NCI-H526 treated with DMSO at 0.1 percent for 48 hours (cell line): ENCODE results near the gene NOL3.
"Not testable (repeated sequence)": the region's sequence is repeated elsewhere in the genome, so short reads cannot be mapped to it uniquely, and the experiment has no call there.

ENCODE experiments used
- DNase-seq: peaks from one replicate; lab custom pipeline; 2025; lab: John Stamatoyannopoulos, UW

The NOL3 gene

DNA sequence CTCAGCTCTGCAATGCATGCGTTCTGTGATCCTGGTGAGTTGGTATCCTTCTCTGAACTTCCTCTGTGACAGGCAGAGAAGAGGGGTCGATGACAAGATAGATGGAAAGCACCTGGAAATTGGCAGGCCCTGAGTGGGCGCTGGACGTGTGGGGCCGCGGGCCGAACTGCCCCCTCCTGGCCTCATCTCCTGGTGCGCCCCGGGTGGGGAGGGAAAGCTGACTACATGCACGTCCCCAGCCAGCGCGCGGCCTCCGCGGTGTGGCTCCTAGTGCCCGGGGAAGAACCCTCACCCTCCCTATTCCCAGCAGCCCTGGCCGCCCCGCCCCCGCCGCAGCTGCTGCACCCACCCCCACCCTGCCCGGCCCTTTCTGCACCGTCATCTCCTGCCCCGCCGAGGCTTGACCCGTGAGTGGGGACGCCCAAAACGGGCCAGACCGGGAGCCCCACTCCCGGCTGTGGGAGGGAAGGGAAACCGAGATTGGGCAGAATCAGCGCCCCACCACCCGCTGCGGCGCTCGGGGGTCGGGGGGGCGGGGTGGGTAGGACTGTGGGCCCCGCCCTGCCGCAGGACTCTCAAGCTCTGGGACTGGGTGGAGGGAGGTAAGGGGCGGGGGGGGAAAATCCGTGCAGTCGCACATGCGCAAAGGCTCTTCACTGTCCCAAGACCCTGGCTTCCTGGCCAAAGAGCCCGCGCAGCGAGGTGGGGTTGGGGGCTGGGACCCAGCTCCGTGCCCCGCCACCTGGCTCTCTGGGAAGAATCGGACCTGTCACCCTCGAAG, at the start of gene NOL3:
Gene NOL3, plus strand, starts transcription at position 371 of the 781 bp plus-strand sequence.
- DNase-seq: peak; percentile 56

DNA sequence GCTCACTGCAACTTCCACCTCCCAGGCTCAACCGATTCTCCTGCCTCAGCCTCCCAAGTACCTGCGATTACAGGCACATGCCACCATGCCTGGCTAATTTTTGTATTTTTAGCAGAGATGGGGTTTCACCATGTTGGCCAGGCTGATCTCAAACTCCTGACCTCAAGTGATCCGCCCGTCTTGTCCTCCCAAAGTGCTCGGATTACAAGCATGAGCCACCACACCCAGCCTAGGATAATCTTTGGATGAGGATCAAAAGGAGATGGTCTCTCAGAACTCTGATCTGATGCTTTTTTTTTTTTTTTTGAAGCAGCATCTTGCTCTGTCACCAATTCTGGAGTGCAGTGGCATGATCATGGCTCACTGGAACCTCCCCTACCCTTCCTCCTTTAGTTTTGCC, 47.5 kb upstream of the NOL3 start:
- not testable (repeated sequence) for DNase-seq

DNA sequence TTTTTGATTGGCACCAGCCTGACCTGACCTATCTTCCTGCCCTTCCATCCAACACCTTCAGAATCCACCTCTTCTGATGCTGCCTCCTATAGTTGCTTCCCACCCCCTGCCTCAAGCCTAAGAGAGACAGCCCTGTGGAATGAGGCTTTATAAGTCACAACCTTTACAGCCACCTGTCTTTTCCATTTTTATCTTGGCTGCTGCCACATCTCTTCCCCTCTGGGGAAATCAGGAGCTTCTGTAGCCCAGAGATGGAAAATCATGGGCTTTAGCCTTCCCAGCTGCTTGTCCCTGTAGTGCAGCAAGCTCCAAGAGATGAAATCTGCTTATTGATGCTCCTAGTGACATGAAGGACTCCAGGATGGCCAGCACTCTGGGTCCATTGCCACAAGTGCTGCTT, 41.9 kb upstream of the NOL3 start:
- DNase-seq: no peak

DNA sequence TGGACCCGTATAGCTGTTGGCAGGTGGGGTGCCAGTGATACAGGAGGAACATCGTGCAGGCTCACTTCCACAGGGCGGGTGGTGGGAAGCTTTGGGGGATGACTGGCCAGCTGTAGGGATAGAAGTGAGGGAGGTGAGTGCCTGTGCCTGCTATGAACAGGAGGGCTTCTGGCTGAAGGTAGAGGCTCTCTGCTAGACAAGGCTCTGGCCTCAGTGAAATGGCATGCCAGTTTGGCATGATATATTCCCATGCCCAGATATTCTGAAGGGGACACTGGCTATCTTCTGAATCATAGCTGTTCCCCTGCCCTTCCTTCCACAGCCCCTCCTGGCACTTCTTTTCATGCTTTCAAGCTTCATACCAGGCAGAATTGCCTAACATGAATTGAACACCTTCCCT, 41.5 kb upstream of the NOL3 start:
- DNase-seq: no peak

DNA sequence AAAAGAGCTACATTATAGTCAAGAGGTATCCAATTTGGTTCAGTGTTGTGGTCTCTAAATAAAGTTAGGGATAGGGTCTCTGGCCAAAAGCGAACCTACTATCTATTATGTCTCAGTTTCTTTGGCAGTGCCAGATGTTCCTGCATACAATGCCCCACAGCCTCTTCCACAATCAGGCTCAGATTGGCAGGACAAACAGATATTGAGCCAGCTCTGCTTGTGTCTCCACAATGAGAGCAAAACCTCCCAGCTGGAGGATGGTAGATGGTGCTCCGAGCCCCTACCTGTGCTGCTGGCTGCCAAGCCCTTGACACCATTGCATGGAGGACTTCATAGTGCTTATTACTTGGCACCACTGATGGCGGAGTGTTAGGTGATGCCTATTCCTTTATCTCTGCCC, 40.9 kb upstream of the NOL3 start:
- no peak for DNase-seq

DNA sequence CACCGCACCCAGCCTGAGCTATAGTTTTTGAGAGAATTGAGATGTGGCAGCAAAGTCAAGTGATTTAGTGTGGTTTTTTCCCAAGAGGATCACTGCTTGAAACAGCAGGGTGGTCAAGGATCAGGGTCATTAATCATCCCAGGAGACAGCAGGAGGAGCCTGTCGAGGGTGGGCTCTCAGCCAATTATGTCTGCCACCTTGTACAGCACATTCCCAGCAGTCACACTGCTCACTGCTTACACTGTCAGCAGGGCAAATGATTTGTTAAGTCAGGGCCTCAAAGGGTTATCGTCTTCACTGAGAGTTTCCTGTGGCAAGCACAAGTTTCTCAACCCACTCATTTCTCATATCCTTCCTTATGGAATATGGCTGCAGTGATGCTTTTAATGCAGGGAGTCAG, 32.7 kb upstream of the NOL3 start:
- no peak for DNase-seq

DNA sequence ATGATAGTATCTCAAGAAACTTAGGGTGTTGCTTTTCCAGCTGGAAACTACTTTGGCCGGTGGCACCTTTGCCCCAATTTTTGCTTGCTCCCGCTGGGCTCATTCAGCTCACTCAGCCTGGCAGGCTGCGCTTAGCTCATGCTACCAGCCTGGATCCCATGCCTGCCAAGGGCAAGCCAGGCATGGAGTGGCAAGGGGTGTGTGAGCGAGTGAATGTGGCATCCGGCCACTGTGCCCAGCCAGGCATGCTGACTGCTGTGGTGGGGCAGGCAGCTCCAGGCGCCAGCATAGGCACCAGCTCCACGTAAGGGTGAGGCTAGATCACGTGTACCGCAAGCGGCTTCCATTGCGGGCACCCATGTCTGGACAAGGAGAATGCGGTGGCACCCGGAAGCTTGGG, 28.9 kb upstream of the NOL3 start:
- no peak for DNase-seq

DNA sequence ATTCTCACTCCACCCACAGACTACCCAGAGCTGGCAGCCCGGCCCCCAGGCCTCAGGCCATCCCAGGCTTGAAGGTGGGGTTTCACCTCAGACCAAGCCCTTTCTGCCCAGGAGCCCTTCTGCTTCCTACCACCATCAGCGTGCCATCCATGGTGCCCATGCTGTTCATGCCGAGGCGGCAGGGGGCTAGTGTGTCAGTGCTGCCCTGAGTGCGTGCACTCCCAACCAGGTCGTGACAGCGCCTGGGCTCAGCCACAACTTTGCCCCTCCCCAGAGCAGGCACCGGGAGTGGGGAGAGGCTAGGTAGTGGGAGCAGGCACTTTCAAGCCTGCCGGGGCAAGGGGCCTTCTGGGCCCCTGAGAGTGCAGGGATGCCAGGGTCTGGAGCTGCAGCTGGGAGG, 28.0 kb upstream of the NOL3 start:
- DNase-seq: no peak

DNA sequence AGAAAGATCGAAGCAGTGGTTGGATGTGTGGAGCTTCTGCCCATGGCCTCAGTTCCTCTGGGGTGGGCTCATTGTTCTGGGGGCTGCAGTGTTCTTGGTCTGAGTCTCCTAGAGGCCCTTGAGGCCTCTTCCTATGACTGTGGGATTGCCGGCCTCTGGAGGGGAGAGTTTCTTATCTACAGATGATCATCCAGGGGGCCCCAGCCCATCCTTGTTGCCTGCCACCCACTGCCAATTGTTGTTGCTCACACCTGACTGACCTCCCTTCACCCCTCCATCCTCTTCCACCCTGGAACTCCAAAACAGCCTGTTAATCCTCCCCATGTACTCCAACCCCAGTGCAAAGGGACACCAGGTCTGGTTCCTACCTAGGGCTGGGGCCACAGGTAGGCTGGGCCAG, 25.4 kb upstream of the NOL3 start:
- DNase-seq: no peak

DNA sequence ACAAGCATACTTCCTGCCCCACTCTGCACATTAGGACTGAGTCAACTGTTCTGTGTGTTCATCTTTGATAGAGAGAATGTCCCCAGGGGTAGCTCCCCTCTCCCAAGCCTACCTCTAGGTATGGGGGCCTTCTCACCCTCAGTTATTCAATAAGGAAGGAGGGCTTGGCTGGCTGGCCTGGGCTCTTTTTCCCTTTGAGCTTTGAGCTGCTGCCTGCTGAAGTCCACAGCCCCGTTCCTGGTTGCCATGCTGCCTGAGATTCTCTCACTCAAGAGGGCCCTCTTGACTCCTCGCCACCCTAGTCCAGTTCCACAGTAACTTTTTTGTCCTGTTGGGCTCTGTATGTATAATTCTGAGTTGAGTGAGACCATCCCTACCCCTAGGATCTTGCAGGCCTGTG, 24.6 kb upstream of the NOL3 start:
- no peak for DNase-seq

DNA sequence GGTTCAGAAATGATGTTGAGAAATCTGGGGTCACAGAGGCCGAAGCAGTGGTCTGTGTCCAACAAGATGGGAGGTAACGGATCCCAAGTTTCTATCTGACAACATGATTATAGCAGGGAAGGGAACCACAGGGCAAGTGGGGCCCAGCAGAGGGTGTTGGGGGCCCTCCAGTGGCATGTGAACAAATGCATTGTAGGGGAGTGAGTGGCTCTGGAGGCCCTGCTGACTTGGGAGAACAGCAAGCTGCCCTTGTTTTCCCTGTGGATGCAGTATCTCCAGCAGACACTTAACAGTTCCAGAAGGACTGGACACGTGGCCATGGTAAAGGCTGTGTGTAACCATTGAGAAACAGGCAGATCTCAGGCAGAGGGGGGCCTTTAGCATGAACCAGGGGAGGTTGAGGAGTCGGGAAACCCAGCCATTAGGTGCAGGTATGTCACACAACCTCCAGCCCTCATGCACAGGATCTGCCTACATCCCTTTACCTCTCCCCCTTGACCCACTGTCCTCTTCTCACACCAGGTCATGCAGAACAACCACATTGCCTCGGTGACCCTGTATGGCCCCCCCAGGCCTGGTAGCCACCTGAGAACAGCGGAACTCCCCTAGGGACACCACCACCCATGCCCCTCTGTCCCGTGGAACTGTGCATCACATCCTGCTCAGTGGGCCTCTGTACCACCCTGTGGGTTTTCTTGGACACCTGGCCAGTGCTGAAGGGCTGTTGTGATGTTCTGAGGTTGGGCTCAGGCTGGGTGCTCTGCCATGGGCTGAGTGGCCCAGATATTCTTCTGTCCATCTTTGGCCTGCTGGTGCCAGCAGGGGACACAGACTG, 23.6 kb upstream of the NOL3 start:
- no peak for DNase-seq

DNA sequence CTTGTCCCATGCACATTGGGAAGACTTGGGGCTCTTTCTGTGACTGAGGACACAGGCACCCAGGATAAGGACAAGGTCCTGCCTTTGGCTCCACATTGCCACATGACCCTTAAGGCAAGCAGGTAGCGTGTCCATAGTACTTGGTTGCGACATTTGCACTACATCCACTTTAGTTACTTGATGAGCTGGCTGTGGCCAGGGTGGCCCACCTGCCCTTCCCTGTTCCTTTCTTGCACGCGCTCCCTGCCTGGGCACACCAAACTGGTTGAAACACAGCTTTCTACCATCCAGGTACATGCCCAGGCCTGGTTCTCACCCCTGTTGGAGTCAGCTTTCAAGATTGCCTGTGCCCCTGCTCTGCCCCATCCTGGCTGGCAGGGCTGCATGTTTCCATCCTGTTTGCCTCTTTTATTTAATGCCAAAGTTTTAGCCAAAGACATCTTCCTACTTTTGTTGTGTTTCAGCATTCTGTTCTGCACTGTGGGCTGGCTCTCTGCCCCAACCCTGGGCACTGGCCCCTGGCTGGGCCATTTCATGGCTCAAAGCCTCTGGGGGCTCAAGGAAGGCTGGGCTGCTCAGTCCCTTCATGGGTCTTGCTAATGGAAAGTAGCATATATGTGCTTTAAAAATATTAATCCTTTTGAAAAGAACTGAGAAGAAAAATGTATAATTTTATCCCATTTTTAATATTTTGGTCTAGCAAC, 22.7 kb upstream of the NOL3 start:
- DNase-seq: no peak

DNA sequence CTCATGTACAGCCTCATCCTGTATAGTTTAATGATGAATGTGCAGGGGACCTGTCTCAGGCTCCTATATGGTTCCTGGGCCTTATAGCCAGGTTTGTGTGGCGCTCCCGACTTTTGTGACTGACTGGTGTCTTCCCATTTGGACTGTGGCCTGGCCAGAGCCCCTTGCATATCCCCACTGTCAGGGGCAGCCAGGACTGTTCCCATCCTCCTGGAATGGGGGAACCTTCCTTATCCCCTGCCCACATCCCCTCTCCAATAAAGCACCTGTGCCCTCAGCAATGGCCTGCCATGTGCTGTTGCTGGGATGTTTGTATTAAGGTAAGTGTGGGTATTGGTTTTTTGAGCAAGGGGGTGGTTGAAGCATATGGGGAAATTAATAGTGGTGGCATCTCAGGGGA, 22.1 kb upstream of the NOL3 start:
- DNase-seq: no peak

DNA sequence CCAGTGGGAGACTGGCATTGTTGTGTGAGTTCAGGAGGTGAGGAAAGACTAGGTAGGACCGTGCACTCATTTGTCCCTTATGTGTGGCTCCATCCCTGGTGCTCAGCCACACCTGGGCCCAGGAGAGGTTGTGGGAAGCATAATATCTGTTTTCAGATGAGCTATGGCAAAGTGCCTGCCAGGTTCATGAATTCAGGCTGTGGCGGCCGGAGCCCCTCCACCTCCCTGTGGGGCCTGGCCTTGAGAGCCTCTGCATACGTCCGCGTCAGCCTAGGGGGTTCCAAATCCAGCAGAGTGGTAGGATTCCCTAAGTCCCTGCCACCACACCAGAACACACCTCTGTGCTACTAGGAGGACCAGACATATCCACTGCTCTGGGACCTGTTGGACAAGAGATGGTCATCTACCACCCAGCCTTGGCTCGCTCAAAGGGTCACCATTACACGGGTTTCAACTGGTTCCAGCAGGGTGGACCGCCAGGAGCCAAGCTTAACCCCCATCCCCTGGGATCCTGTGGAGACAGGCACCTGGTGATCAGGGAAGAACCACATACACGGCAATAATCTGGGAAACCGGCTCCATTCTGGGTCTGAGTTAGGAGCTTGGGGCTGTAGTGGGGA, 21.6 kb upstream of the NOL3 start:
- DNase-seq: no peak

DNA sequence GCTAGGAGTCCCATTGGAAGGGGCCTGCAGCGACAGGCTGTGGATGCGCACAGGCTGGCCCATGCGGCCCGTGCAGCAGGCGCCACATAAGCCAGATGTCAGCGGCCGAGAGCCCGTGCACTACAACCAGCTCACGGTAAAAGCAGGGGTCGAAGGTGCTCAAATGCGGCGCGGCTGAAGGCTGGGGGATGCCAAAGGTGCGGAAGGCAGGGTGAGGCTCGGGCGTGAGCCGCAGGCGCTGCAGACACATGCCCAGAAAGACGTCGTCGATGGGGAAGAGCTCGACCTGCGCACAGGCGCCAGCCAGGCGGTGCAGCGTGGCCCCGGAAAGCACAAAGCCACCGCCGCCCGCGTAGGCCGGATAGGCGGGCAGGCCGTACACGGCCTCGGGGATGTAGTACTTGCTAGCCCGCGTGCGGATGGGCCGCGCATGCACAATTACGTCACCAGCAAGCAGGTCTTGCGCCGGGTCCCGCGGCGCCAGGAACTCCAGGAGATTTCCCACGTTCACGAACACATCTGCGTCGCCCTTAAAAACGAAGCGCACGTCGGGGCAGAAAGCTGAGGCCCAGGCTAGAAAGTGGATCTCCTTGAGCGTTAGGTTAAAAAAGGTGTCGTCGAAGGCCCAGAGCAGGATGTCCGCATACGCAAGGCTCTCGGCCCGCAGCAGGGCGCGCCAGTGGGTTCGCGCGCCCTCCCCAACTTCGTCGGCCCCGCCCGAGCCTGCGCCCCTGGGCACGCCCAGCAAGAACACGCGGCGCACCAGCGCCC, 20.9 kb upstream of the NOL3 start:
- DNase-seq: no peak

DNA sequence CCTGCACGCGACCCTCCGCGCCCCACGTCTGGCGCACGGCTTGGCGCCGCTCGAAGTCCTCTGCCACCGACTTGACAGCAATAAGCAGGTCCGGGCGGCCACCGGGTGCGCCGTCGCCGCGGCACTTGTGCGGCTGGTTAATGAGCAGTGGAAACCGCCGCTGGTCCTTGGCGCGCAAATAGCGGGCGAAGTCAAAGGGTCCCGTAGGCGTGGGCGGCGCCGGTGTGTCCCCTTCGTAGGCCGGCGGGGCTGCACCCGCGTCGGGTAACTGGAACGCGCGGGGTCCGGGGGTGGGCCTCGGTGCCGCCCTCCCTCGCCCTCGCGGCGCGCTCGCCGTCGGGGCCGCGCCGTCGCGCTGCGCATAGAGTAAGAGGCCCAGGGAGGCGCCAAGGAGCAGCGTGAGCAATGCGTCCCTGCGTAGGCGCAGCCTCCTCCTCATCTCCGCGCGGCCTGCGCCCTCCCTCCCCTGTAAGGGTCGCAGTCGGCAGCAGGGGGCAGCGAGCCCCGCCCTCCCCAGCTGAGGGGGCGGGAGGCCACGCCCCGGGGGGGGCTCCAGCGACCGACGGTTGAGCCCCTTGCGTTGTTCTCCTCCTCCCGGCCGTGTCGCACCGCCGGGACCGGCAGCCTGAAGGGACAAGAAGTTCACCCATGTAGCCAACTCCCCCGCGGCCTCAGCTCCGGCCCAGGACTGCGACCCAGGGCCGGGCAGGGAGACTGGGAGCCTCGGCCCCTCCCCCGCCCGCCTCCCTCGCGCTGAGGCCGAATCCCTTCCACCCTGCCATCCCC, 20.1 kb upstream of the NOL3 start:
- DNase-seq: no peak

DNA sequence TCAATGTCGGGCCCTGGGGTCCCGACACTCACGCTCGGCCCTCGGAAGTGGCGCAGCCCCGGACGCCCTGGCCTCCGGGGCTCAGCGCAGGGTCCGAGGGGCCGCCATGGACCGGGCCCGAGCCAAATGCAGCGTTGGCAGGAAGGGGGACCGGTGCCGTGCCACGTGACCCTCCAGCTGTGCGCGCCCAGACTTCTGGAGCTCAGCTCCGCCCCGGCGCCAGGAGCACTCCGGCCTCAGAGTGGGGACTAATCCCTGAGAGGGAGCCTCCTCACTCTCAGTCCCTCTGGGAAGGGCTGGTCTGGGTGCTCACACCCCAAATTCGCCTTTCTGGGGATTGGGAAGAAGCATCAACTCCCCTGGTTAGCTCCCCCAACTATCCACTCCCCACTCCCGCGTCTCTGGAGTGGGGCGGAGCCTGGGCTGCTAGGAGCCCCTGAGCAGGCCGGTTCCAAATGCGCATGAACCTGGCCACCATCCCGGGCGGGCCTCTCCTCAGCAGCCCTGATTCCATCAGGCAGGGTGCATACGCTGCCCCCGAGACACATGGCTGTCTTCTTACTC, 19.4 kb upstream of the NOL3 start, which contains the start of gene B3GNT9:
Gene B3GNT9, minus strand, starts transcription at position 166 of the 564 bp plus-strand sequence. CDS start 513 bp downstream, outside the sequence.
- no peak for DNase-seq

DNA sequence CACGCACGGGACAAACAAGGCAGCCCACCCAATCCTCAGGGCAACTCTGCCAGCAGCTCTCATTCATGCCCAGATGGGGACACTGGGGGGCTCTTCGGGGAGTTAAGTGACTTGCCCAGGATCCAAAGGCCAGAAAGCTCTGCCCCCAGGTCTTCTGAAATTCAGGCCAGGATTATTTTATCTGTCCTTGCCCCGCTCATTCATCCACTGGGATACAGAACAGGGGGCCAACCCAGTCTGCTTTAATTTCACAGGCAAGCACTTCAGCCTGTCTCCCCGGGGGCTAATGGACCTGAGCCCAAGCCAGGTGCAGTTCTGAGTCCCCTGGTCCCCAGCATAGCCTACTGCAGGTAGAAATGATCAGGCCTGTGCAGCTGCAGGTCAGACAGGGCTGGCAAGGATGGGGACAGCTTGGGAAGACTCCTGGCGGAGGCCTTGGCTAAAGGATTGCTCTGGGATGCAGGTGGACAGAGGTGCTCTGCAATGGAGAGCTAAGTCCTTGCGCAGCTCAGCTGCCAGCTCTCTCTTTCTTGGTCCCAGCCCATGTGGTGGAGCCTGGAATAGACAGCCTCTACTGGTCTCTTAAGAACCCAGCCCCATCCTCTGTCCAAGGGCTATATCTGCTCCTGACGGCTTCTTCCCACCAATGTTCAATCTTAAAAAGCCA, 18.8 kb upstream of the NOL3 start:
- no peak for DNase-seq

DNA sequence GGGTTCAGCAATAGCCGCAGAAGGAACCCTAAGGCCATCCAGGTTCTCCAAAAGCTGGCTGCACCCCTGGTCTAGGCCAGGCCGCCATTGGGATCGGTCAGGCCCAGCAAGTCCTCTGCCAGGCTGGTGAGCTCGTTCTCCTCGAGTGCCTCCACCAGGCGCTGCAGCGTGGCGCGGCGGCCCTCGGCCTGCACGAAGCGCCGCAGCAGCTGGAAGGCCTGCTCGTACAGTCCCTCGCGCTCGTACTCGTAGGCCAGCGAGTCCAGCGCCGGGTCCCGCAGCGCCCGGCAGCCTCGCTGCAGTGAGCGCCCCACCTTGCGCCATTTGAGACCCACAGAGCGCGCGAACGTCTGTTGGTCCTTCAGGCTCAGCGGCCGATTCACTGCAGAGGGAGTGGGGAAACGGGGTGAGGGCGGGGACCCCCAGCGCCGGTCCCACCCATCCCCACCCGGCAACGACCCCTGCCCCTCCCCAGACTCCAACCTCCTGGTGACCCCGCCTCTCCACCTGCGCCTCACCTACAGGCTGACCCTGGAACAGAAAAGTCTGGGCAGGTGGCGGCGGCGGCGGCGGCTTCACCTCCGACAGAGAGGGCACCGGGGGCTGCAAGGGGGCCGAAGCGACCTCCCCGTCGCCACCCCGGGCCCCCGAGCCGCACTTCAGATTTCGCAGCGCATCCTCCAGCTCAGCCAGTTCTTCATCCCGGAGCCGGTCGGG, 15.6 kb upstream of the NOL3 start:
- no peak for DNase-seq
